8988T (cell line): Measurements from ENCODE around the gene COMTD1.

Experiments
- DNase-seq: peaks from one replicate; pipeline ENCODE4 v3.0.0; 2011

The COMTD1 gene

GRCh38 chr10:75235375-75236177, at the start of gene COMTD1:
Gene COMTD1 (minus strand): TSS chr10:75235957. CDS start chr10:75235928, 29 bp downstream.
- DNase-seq = peak; percentile 92

- no peak for DNase-seq
Observed at GRCh38 chr10:75283671-75284470, 48.1 kb upstream of the COMTD1 start.

GRCh38 chr10:75283078-75283670, 47.4 kb upstream of the COMTD1 start:
- DNase-seq = no peak

DNA sequence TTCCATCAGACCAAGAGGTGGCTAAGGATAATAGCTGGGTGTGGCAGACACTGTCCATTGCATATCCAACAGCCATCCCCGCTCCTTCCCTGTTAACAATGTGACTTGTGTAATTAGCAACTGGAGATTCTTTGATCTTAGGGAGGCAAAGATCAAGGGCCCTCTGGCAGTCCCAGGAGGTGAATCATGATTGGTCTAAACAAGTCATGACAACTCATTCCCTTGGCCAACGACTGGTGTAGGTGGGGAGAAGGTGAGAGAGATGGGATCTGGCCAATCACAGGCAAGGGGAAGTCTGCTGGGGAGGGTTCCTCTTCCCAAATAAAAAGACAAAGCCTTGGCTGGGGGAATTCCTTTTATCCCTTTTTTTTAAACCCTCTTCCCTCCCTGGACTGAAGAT, 46.2 kb upstream of the COMTD1 start:
- DNase-seq = no peak

DNA sequence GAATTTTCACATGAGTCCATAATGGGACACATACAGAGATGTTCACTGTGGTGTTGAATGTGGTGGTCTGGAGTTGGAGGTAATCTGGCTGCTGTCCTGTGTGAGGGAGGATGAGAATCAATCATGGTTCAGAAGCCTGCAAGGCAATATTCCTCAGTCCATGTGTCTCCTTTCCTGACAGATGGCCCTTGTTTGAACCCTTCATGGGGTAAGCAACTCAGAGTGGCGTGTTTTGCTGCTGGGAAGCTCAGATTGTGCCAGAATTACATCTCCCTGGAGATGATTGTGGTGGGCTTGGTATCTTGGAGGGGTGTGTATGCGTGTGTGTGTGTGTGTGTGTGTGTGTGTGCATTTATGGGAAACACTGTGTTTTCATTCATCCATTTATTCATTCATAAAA, 44.5 kb upstream of the COMTD1 start:
- DNase-seq = no peak

DNA sequence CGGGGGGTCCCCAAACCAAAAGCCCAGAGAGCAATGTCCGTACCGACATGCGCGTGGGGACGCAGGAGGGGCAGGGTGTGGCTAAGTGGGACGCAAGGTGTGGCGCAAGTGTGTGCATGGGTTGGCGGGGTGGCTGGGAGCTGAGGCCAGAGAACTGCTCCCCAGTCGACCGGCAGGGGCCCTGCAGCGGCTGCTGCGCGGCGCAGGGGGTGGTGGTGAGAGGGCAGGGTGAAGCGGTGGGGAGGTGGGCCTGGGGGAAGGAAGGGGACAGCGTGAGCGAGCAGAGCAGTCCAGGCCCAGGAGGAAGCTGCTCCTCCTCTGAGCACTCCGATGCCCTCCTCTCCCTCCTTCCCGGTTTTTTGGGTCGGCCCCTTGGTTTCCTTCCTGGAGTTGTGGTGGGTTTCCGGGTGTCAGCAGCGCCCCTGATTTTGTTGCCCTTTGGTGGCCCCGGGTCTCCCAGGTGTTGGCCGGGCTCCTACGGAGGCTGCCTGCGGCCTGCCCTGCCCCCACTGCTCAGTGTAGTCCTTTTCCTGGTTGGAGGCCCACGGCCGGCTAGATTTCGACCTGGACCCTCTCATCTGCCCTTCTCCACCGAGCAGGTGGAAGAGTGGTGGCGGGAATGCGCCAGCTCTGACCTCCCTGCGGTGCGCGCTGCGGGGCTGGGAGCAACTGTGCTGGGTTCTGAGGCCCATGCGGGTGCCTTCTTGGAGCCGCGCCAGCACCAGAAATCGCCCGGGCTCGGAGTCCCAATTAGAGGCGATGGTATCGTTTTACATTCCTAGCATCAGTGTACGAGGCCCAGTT, 40.5 kb upstream of the COMTD1 start:
- DNase-seq = no peak

DNA sequence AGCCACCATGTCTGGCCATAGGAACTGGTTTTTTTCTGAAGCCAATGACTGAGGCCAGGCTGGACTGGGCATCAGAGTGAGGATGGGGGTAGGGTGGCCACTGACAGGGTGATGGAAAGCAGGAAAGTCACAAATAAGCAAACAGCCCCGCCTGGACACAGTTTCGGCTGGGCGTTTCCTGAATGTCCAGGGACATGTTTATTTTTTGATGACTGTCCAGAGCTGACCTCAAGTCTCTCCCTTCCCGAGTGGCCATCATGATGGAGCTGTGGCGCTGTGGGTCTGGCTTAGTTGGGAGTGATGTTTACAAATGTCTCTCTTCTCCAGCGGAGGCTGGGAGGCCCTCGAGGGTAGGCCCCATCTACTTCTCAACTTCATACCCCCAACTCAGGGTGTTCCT, 37.1 kb upstream of the COMTD1 start:
- DNase-seq = no peak

GRCh38 chr10:75272094-75272493, 36.3 kb upstream of the COMTD1 start:
- no peak for DNase-seq

DNA sequence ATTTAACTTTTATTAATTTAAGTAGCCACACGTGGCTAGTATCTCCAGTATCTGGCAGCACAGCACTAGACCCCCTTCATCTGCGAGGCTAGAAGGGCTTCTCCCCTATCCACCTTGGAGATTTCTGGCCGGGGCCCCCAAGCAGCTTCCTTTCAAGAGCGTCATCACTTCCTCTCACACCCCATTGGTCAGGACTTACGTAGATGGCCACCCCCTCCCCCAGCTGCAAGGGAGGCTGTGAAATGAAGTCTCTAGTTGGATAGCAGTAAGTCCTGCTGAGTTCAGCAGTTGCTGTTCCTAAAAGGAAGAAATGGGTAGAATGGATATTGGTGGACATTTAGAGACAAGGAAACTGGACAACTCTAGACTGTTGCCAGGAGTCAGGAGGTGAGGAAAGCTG, 33.8 kb upstream of the COMTD1 start:
- DNase-seq = no peak

- DNase-seq = no peak
Observed at GRCh38 chr10:75266945-75267344, 31.2 kb upstream of the COMTD1 start.

- no peak for DNase-seq
Observed at GRCh38 chr10:75265856-75266255, 30.1 kb upstream of the COMTD1 start.

DNA sequence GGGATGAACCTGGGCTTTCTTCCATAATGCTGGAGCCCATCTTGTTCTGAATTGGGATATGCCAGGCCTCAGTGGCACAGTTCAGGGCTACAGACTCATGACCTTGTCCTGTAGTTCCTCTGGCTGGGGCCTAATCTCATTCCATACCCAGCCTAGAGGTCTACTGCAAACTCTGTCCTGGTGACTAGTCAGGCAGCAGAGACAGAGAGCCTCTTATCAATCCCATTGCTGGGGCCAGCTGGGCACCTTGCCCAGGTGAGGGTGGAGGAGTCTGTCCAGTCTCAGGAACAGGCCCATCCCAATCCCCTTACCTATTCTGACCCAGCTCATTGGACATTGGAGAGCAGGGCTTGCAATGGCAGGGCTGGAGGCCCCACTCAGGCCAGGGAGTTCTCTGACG, 28.0 kb upstream of the COMTD1 start:
- DNase-seq = no peak

DNA sequence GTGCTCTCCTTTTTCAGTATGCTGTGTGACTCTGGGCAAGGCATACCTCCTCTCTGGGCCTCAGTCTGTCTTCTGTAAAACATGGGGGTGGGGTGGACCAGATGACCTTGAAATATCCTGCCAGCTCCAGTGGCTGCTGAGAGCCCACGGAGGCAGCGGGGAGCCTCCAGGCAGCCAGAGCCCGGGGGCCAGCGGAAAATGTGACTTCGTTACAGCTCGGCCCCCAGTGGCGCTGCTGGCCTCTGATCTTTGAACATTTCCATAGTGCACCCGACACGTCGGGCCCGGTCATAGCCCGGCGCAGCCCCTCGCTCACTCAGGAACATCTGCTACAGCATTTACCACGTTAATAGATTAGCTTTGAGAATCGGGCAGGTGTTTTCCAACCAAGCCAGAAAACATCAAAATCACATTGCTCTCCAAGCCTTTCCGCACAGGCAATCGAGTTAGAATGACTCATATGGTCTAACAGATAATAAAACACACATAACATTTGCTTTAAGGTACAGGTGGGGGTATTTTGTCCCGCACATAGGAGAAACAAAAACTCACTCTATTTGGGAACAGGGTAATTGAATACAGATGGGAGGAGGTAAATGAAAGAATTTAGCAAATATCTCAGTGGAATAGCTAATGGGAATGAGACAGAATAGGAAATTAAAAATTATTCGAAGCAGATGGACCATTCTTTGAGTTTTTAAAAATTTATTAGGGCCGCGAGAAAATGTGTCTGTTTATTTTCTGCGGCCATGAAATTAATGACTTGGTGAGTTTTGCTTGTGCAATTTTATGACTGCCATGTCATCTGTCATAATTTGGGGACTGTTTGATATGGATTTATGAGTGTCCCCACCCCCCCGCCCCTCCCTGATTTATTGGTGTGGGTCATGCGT, 26.3 kb upstream of the COMTD1 start:
- DNase-seq = no peak

DNA sequence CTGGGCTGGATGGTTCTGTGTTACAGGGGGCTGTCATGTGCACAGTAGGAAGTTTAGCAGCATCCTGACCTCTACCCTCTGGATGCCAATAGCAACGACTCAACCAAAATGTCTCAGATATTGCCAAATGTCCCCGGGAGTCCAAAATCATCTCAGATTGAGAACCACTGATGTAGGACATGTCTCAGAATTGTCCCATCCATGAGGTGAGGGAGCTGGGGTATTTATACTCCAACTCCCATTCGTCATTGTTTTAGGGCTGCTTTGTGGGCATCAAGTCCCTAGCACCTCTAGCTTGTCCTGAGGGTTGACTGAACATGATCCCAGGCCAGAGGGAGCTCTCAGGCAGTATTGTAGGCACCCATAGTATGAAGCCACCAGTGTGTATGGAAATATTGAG, 25.2 kb upstream of the COMTD1 start:
- DNase-seq = no peak

GRCh38 chr10:75254739-75255138, 19.0 kb upstream of the COMTD1 start:
- no peak for DNase-seq

DNA sequence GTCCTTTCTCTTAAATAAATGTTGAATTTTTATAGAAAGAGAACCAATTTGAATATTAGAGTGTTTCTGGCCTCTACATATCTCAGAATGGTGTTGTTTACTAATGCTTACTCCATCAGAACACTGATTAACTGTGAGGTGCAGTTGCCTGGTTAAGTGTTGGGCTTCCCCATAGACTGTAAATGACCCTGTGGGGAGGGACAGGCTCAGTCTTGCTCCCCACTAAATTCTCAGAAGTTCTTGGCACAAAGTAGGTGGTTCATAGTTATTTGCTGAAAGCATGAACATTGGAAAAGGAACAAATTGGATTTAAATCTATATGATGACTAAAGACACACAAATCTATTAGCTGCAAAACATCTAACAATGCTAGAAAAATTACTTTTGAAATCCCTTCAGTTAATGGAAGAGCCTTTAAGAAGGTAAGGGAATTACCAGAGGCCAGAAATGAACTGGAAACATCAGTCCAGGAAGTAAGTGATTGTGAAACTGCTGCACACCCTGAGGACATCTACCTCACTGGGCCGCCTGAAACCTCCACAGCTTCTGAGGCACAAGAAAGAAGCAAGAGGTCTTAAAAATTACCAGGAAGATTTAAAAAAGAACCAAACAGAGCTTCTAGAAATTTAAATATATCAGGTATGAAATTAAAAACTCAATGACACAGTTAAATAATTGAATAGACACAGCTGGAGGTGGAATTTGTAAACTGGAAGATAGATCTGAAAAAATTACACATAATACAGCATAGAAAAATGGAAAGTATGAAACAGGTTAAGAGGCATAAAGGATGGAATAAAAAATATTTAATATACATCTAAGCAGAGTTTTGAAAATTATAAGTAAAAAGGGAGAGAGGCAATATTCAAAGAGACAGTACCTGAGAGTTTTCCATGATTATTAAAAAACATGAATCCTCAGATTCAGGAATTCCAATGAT, 17.8 kb upstream of the COMTD1 start:
- DNase-seq = no peak

- no peak for DNase-seq
Observed at GRCh38 chr10:75250934-75251333, 15.2 kb upstream of the COMTD1 start.

DNA sequence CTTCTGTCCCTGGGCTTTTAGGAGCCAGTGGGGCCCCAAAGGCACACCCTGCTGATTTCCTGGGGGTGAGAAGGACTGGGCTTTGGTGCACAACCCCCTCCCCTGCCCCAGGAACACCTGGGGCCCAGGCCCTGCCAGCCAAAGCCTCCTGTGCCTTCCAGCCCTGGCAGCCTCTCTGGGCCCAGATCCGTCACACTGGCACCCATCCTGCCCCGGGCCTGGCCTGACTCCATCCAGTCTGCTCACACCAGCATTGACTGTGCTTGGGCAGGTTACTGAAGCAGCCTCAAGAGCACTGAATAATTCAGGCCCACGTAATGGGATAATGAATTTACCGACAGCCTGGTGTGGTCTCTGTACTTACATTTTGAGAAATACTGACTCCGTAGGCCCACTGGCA, 12.0 kb upstream of the COMTD1 start:
- DNase-seq = no peak

- DNase-seq = no peak
Observed at GRCh38 chr10:75246506-75246905, 10.7 kb upstream of the COMTD1 start.

DNA sequence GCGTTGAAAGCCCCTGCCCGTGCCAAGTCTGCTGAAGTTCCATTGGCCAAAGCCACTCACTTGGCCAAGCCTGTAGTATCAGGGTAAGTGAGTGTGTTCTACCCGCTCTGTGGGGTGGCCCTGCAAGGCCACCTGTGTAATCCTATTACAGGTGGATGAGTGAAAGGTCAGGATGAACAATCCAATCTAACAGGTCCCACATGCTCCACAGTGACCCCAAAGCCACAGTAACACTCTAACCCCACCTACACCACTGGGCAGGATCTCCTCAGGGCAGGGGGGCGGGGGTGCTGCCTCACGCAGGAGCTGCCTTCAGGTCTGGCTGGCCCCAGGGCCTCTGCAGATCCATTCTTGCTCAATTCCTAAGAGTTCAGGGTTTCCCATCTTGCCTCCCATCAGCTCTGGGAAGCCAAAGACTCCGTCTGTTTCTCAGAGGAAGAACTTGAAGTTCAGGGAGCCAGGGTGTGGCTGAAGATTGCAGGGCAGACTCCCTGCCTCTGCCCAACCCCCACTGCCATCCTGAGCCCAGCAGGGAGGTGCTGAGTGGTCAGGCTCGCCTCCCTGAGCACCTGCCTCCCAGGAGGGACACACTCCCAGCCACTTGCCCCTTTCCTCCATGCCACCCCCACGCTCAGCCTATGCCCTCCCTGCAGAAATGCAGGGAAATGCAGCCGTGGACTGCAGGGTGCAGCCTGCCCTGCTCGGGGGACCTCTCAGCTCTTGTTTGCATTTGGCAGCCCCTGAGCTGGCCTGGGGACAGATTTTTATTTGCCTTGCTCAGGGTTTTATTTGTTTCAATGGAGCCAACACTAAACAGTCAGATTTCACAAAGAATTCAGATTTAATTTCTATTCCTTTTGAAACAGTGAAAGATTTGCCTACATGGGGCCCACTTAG, 9.8 kb upstream of the COMTD1 start:
- DNase-seq = no peak
